Right lobe of liver (tissue), 6 donors: ENCODE measurements around the gene C2orf49. TPM values are rescaled to one million over a fixed set of nuclear protein-coding genes. Genes with fewer than 3 reads are reported as not detected.
A peak's percentile ranks its signal among the peaks of the same experiment; 100 is the strongest.

ENCODE experiments used
- ATAC-seq, 4 donors: fragments of 200-7000 bp; cut with Tn5 transposase; one replicate each; pipeline ENCODE4 v1.9.1; 2020; ENCODE audit warnings: mild to moderate bottlenecking in 4 of 4, moderate library complexity in 4 of 4
- DNase-seq, 3 donors: peaks; one replicate each; pipeline ENCODE4 v3.0.0-alpha.2; 2020
- H3K27ac ChIP-seq, 3 donors: fragments of 200-600 bp; one replicate each; pipeline ENCODE4 v1.8.0; 2022
- H3K27me3 ChIP-seq, 2 donors: fragments of 200-600 bp; one replicate each; pipeline ENCODE4 v1.8.0; 2022
- H3K36me3 ChIP-seq, 4 donors: fragments of 200-600 bp; sonication (generic) in 1 of 4; one replicate each; pipeline versions ENCODE4 v1.5.1 to v1.8.0; 2017 to 2022; ENCODE audit warnings: control low read depth in 1 of 4
- H3K4me1 ChIP-seq, 4 donors: fragments of 200-600 bp; sonication (generic) in 1 of 4; one replicate each; pipeline versions ENCODE4 v1.5.1 to v1.8.0; 2017 to 2022; ENCODE audit warnings: control low read depth in 1 of 4
- H3K4me3 ChIP-seq, 3 donors: fragments of 200-600 bp; one replicate each; pipeline ENCODE4 v1.8.0; 2022
- H3K9me3 ChIP-seq, 4 donors: fragments of 200-600 bp; sonication (generic) in 1 of 4; one replicate each; pipeline versions ENCODE4 v1.5.1 to v1.8.0; 2017 to 2022; ENCODE audit warnings: control low read depth in 1 of 4
- CTCF ChIP-seq, 4 donors: fragments of 200-600 bp in 3 of 4; fragments of 450-650 bp in 1 of 4; IDR thresholded peaks; one replicate each; pipeline versions ENCODE4 v1.5.1 to v1.8.0; 2016 to 2022; ENCODE audit warnings: antibody characterized with exemption in 4 of 4, mild to moderate bottlenecking in 2 of 4
- POLR2A ChIP-seq: fragments of 450-650 bp; IDR thresholded peaks from one replicate; pipeline ENCODE4 v1.6.1; 2017; ENCODE audit warnings: antibody characterized with exemption, mild to moderate bottlenecking
- WGBS: methylation state at CpG from one replicate; pipeline ENCODE4 v1.1.6; 2018; ENCODE audit warnings: low coverage, low lambda C conversion rate; ENCODE audit not compliant: insufficient coverage; ENCODE audit errors: missing lambda C conversion rate; 5-methylcytosine and 5-hydroxymethylcytosine counted together
- intact Hi-C, 2 donors: fragments of 100-400 bp; cut with DNase I; formaldehyde crosslinking; loops; one replicate each; pipeline versions ENCODE4 v1.11.2 to v1.14.1; 2022
- total RNA-seq, 6 experiments: library from RNA; depleted of rRNA in 2 of 6; stranded (reverse); fragments of >200 nt in 2 of 6; fragmentation: NEBNext Ultra II Directional in 3 of 6; extraction: Animal tissue kit (Norgen Biotek cat#: 25700) in 3 of 6; gene quantifications; one replicate each; pipeline versions ENCODE4 v1.1.0 to v1.2.4, GENCODE V29; 2016 to 2023
- donor health status: DM: no; HTN: yes; CAD: no.
- donor health status: DM: no; HTN: no; CAD: no.
- donor health status: DM: no; HTN: no; CAD: no.
- donor health status: DM: no; HTN: yes; CAD: no.
- donor health status: DM: no; HTN: yes; CAD: no.

C2orf49 gene
- total RNA-seq, 6 experiments from 2014 or later: 3.9 to 7.4 (median 6.4) TPM

DNA sequence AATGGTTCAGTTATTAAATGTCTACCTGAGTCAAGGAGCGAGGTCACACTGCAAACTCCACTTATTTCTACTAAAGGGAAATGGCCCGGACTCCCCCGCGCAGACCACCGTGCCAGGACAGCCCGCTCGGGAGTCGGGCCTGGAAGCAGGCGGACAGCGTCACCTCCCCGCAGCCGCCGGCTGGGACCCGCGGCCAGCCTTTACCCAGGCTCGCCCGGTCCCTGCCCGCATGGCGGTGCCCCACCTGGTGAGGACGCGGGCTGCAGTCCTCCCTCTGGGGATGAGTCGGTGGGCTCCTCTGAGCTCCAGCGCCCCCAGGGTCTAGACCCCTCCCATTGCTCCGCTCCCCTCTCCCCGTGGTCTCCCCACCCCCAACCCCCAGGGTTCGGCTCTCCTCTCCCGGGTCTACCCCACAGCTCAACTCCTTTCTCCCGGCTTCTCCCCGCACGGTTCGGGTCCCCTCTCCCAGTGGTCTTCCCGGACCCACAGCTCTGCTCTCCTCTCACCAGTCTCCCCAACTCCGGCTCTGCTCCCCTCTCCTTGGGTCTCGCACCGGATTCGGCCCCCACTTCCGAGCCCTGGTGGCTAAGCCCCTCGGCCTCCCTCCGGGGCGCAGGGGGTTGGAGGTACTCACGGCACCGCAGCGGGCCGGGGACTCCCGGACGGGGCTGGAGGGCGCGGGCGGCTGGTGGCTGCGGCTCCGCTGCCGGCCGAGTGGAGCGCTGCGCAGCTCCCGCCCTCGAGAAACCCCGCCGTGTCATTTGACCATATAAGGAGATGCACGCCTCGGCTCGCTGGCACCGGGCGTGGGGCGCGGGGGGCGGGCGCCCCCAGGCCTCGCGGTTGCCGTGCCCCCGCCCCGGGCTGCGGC lies 61.2 kb downstream of the C2orf49 start, which contains the start of gene FHL2:
FHL2 (minus strand) TSS at position 716 of the 871 bp plus-strand sequence. CDS start 12,535 bp downstream, outside the sequence.
- intact Hi-C loops: no loop called here
- peak within 1 kb of the TSS; percentile 66 to 74 (median 70) for H3K27ac ChIP-seq
- no peaks in the 10 kb centered on the region for H3K9me3 ChIP-seq
- DNase-seq (peak; percentile 69 to 80 (median 73)), ATAC-seq (peak; percentile 94 to 97 (median 96))
- no peaks in the 10 kb centered on the region for H3K36me3 ChIP-seq
- H3K4me3 ChIP-seq: peak within 1 kb of the TSS; percentile 62 to 67 (median 63)
- WGBS: under 1% methylated on average over 28 of the region's 74 CpGs
- H3K27me3 ChIP-seq: no peaks in the 10 kb centered on the region
- peaks cover 0 to 7% (median 0%) of the 10 kb centered on the region in 4 donors for H3K4me1 ChIP-seq
- TF ChIP-seq POLR2A (peak; percentile 95), CTCF (IDR thresholded peaks at IDR 0.05) (peak; percentile 42 to 58 (median 52))

Other genes starting within 250 kb of the C2orf49 start
- gene GPR45, start 95.8 kb upstream of the C2orf49 start, total RNA-seq: not detected
- gene TGFBRAP1, start 7.8 kb upstream of the C2orf49 start, total RNA-seq: 10 to 100 TPM in 2 of 6 experiments, 1 to 10 TPM in 4; 5.7 to 11.2 (median 7.1) TPM
- gene FHL2, start 61.5 kb downstream of the C2orf49 start, total RNA-seq: 10 to 100 TPM in 3 of 6 experiments, 1 to 10 TPM in 3; 4.2 to 36.6 (median 12.0) TPM